PC-9 (cell line): ENCODE measurements around the gene REEP3. TPM values are rescaled to one million over a fixed set of nuclear protein-coding genes. Genes with fewer than 3 reads are reported as not detected.

Experiments
- BruUV-seq: library from RNA; stranded (reverse); fragments of 400-500 nt; replicated peaks from 2 replicates; lab custom pipeline; 2021; lab: Mats Ljungman, UMichigan
- CTCF ChIA-PET: fragments of 300-600 bp; sonication (Branson Sonifier 250); formaldehyde crosslinking; loops from one replicate; lab custom pipeline; 2022; ENCODE audit warnings: antibody characterized with exemption; lab: Charles Lee
- POLR2A ChIA-PET: fragments of 300-600 bp; sonication (Branson Sonifier 250); formaldehyde crosslinking; loops from one replicate; lab custom pipeline; 2022; ENCODE audit warnings: antibody characterized with exemption; ENCODE audit not compliant: unreplicated experiment; lab: Charles Lee
- DNase-seq, 2 experiments: peaks; one replicate each; pipeline versions ENCODE4 v3.0.0 to v3.0.0-alpha.2; 2015 to 2022; ENCODE audit warnings: mixed read lengths in 1 of 2
- H2AFZ ChIP-seq: fragments of 200-600 bp; sonication (generic); 2 replicates; pipeline ENCODE4 v1.8.1; 2017; ENCODE audit warnings: antibody characterized with exemption
- H3F3A ChIP-seq: fragments of 200-600 bp; sonication (generic); 2 replicates; pipeline ENCODE4 v1.8.1; 2017; ENCODE audit warnings: antibody characterized with exemption, mild to moderate bottlenecking, low read depth; ENCODE audit not compliant: insufficient read depth
- H3K27ac ChIP-seq: fragments of 200-600 bp; sonication (generic); 2 replicates; pipeline ENCODE4 v1.6.1; 2016; ENCODE audit warnings: mixed run types
- H3K27me3 ChIP-seq: fragments of 200-600 bp; sonication (generic); 2 replicates; pipeline ENCODE4 v1.6.1; 2016; ENCODE audit warnings: low read depth, mixed run types; ENCODE audit not compliant: insufficient read depth
- H3K36me3 ChIP-seq: fragments of 200-600 bp; sonication (generic); 2 replicates; pipeline ENCODE4 v1.6.1; 2016; ENCODE audit warnings: low read depth, mixed run types
- H3K4me1 ChIP-seq: fragments of 200-600 bp; sonication (generic); replicated peaks from 2 replicates; pipeline ENCODE4 v1.6.1; 2016; ENCODE audit warnings: mixed run types; ENCODE audit not compliant: insufficient read depth
- H3K4me2 ChIP-seq: fragments of 200-600 bp; sonication (generic); 2 replicates; pipeline ENCODE4 v1.6.1; 2017; ENCODE audit warnings: mixed run types
- H3K4me3 ChIP-seq: fragments of 200-600 bp; sonication (generic); 2 replicates; pipeline ENCODE4 v1.6.1; 2016; ENCODE audit warnings: mixed run types
- H3K79me2 ChIP-seq: fragments of 200-600 bp; sonication (generic); 2 replicates; pipeline ENCODE4 v1.6.1; 2017; ENCODE audit warnings: low read depth, mixed run types
- H3K9me2 ChIP-seq: fragments of 200-600 bp; sonication (generic); 2 replicates; pipeline ENCODE4 v1.8.1; 2017; ENCODE audit warnings: mild to moderate bottlenecking; ENCODE audit not compliant: insufficient read depth
- H3K9me3 ChIP-seq: fragments of 200-600 bp; sonication (generic); 2 replicates; pipeline ENCODE4 v1.8.1; 2016; ENCODE audit warnings: low read depth; ENCODE audit not compliant: insufficient read depth
- H4K20me1 ChIP-seq: fragments of 200-600 bp; sonication (generic); 2 replicates; pipeline ENCODE4 v1.8.1; 2017; ENCODE audit not compliant: insufficient read depth
- CTCF ChIP-seq: fragments of 200-600 bp; sonication (generic); conservative IDR thresholded peaks from 2 replicates; pipeline ENCODE4 v1.6.1; 2017; ENCODE audit warnings: mixed run types, antibody characterized with exemption, mild to moderate bottlenecking, moderate library complexity
- EZH2 ChIP-seq: fragments of 200-600 bp; sonication (generic); IDR thresholded peaks from 2 replicates; pipeline ENCODE4 v1.8.0; 2017; ENCODE audit warnings: antibody characterized with exemption, low read depth
- intact Hi-C: fragments of 100-400 bp; cut with micrococcal nuclease; formaldehyde crosslinking; loops from one replicate; pipeline ENCODE4 v1.10.0; 2022; ENCODE audit not compliant: unreplicated experiment
- total RNA-seq: library from RNA; stranded (reverse); gene quantifications from 2 replicates; pipeline ENCODE4 v1.2.3, GENCODE V29; 2021

The REEP3 gene
- total RNA-seq, 1 experiment from 2014 or later = 56.4 TPM

- no peaks in the 10 kb centered on the region for H3K79me2 ChIP-seq
- H3K27ac ChIP-seq = no peak overlapping the region; the same call in 1 of the 2 replicates
- no TSS peak for BruUV-seq
- intact Hi-C loops = no loop called here
- H3F3A ChIP-seq = no peaks in the 10 kb centered on the region; the same call in 1 of the 2 replicates
- POLR2A ChIA-PET = interaction anchor here (0.7 kb wide), 1 partner anchor 379 kb away, joined by 5 read pairs; no protein-coding TSS in a partner anchor
- no peak for DNase-seq
- no peaks in the 10 kb centered on the region for H3K36me3 ChIP-seq
- H3K4me3 ChIP-seq = no peak overlapping the region
- no peaks in the 10 kb centered on the region for H3K9me3 ChIP-seq
- TF ChIP-seq CTCF (no peak), EZH2 (no peak)
- H3K4me2 ChIP-seq = no peak overlapping the region
- CTCF ChIA-PET = no interaction called here
- no peak overlapping the region for H2AFZ ChIP-seq
- H3K9me2 ChIP-seq = no peaks in the 10 kb centered on the region
- H4K20me1 ChIP-seq = no peaks in the 10 kb centered on the region
- H3K27me3 ChIP-seq = no peaks in the 10 kb centered on the region
- H3K4me1 ChIP-seq = no peaks in the 10 kb centered on the region
These were observed 52.0 kb downstream of the REEP3 start for GRCh38 chr10:63573068-63573697.

- Histone ChIP-seq H3K9me3 (no peaks in the 10 kb centered on the region), H3K4me2 (no peak overlapping the region), H3K27ac (no peak overlapping the region), H3K4me3 (no peak overlapping the region), H3K27me3 (no peaks in the 10 kb centered on the region), H3K4me1 (no peaks in the 10 kb centered on the region), H4K20me1 (no peaks in the 10 kb centered on the region), H3F3A (no peaks in the 10 kb centered on the region; the same call in 1 of the 2 replicates), H2AFZ (no peak overlapping the region), H3K79me2 (no peaks in the 10 kb centered on the region), H3K9me2 (no peaks in the 10 kb centered on the region), H3K36me3 (no peaks in the 10 kb centered on the region)
- ChIA-PET POLR2A (no interaction called here), CTCF (no interaction called here)
- DNase-seq = no peak
- TF ChIP-seq EZH2 (no peak), CTCF (no peak)
- no TSS peak for BruUV-seq
- intact Hi-C loops = no loop called here
These were observed 52.8 kb downstream of the REEP3 start for GRCh38 chr10:63574011-63574410.

GRCh38 chr10:63576501-63576900 is 55.3 kb downstream of the REEP3 start:
- ChIA-PET CTCF (no interaction called here), POLR2A (no interaction called here)
- Histone ChIP-seq H3K27me3 (no peaks in the 10 kb centered on the region), H3F3A (no peaks in the 10 kb centered on the region; the same call in 1 of the 2 replicates), H3K27ac (no peak overlapping the region), H3K36me3 (no peaks in the 10 kb centered on the region), H3K9me3 (no peaks in the 10 kb centered on the region), H3K79me2 (no peaks in the 10 kb centered on the region), H3K4me3 (no peak overlapping the region), H4K20me1 (no peaks in the 10 kb centered on the region), H2AFZ (no peak overlapping the region), H3K4me1 (no peaks in the 10 kb centered on the region), H3K4me2 (no peak overlapping the region), H3K9me2 (no peaks in the 10 kb centered on the region)
- intact Hi-C loops = no loop called here
- no TSS peak for BruUV-seq
- TF ChIP-seq EZH2 (no peak), CTCF (no peak)
- no peak for DNase-seq
